Omental fat pad (tissue), 4 donors: ENCODE data around the gene RTRAF. TPM values are rescaled to one million over a fixed set of nuclear protein-coding genes. Genes with fewer than 3 reads are reported as not detected.

Source experiments
- ATAC-seq: fragments of 150-250 bp; one replicate; pipeline ENCODE4 v1.9.1; 2016; ENCODE audit warnings: mild to moderate bottlenecking, moderate library complexity; ENCODE audit not compliant: low FRiP score
- DNase-seq: peaks from one replicate; pipeline ENCODE4 v3.0.0-alpha.2; 2019; ENCODE audit warnings: low spot score
- total RNA-seq, 4 donors: library from RNA; depleted of rRNA; stranded (reverse); fragments of >200 nt; gene quantifications; one replicate each; pipeline ENCODE4 v1.1.0, GENCODE V29; 2016
- TF ChIP-seq, protein P1 (sequence below), 3 donors: fragments of 450-650 bp; IDR thresholded peaks; one replicate each; pipeline ENCODE4 v1.5.1; 2016 to 2017; ENCODE audit warnings: antibody characterized with exemption in 3 of 3, mild to moderate bottlenecking in 3 of 3, moderate library complexity in 2 of 3

Gene RTRAF
- total RNA-seq, 4 donors from 2014 or later = 63.8 to 84.6 (median 71.6) TPM

DNA sequence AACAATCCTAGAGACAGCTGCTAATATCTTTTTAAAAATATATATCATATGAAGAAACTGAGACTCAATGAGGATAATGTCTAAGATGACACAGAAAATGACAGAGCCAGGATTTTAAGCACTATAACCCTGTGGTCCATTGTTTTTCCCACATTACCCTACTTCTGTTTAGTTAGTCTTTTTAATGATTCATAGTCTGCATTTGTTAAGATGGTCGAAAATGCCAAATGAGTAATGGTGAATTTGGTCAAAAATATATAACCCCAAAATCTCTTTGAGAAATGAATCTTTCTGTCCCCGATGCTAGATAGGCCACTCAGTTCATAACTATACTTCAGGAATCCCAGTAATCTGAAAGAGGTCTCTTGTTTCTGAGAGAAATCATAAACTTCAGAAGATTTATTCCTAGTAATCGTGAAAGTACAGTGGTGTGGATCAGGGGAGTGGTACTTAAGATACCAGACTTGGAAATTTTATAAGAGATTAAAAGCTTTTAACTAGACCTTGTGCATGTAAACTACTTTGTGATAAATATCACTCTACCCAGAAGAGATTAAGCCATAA is 10.8 kb downstream of the RTRAF start:
- no peak for DNase-seq
- ATAC-seq = no peak
- TF ChIP-seq, protein P1, sequence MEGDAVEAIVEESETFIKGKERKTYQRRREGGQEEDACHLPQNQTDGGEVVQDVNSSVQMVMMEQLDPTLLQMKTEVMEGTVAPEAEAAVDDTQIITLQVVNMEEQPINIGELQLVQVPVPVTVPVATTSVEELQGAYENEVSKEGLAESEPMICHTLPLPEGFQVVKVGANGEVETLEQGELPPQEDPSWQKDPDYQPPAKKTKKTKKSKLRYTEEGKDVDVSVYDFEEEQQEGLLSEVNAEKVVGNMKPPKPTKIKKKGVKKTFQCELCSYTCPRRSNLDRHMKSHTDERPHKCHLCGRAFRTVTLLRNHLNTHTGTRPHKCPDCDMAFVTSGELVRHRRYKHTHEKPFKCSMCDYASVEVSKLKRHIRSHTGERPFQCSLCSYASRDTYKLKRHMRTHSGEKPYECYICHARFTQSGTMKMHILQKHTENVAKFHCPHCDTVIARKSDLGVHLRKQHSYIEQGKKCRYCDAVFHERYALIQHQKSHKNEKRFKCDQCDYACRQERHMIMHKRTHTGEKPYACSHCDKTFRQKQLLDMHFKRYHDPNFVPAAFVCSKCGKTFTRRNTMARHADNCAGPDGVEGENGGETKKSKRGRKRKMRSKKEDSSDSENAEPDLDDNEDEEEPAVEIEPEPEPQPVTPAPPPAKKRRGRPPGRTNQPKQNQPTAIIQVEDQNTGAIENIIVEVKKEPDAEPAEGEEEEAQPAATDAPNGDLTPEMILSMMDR (IDR thresholded peaks at IDR 0.05) = no peak

DNA sequence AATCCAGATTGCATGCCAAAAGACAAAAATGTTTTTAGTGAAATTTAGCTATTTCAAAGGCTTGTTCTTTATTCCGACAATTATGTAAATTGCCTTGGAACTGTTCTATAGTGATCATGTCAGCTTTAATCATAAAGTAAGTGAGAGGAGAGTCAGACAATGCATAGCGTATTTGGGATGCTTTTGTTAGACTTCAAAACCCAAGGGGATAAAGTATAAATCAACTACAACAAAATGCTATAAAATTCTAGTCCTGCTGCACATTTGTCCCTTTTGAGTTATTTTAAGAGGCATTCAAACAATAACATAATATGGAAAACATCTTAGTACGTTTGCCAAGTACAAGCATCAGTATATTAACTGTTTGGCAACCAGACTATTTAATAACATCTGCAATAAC is 11.3 kb downstream of the RTRAF start:
- DNase-seq (no peak), ATAC-seq (no peak)
- TF ChIP-seq, protein P1 (IDR thresholded peaks at IDR 0.05) = no peak

DNA sequence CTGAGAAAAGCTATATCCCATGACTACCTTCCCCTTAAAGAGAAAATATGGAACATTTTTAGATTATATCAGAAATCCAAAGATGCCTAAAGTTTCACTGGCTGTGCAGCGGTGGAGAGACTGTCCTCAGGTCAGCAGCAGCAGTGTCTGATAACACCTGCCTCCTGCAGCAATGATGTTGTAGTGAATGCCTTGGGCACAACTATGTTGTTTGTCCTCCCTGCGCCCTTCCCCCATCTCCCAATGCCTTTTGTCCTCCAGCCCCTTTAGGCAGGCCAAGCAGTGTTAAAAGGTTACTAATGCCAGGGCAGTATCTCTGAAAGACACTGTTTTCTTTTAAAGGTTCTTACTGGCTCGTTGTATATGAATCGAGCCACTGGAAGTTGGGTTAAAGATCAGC is 13.2 kb downstream of the RTRAF start:
- ATAC-seq (no peak), DNase-seq (no peak)
- TF ChIP-seq, protein P1 (IDR thresholded peaks at IDR 0.05) = no peak

DNA sequence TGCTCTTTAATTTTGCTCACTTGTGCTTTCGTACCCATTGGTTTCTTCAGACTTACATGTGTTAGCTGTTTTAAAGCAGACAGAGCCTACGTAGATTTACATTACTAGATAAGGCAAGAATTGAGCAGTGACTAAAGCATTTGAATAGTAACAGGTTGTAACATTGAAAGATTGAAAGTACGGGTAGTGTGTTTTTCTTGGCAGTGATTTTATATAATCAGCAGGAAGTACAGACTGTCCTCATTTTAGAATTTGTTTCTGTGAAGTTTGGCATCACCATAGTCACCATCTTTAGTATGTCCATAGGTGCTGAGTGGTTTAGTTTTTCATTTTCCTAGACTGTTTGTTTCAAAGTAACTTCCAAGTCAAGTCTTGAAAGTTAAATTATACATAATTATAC is 14.0 kb downstream of the RTRAF start:
- ATAC-seq (no peak), DNase-seq (no peak)
- TF ChIP-seq, protein P1 (IDR thresholded peaks at IDR 0.05) = no peak

DNA sequence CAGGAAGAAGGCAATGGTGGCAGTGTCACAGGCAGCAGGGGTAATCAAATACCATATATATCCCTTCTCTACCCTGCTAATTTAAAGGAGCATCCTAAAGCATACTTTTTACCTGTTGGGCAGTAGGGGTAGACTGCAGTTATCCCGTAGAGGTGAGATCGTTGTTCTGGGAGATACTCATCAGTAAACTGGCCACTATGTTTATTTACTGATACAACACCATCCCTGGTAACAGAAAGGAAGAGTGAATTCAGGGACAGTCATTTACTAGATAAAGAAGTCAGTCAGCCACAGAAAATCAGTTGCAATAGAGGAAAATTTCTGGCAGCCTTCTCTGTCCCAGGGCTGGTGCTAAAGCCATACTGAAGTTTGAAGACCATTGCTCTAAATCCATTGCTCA is 16.3 kb downstream of the RTRAF start:
- TF ChIP-seq, protein P1 (IDR thresholded peaks at IDR 0.05) = no peak
- ATAC-seq (no peak), DNase-seq (no peak)

DNA sequence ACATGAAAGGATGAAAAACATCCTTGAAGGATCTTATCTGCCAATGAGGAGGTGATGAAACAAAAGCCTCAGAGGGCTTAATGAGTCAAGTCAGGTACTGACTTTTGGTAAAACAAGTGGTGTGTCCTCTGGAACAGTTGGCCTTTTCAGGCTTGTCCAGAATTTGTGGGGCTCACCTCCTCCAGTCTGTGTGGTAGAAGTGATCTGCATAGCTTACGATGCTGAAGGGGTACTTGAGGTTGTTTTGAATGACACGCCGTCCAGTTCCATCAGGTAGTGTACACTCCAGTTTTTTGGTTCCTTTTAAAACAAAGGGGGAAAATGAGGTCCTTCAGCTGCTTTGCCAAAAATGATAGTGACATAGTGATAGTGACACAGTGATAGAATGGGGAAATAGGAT is 17.0 kb downstream of the RTRAF start:
- ATAC-seq (no peak), DNase-seq (no peak)
- TF ChIP-seq, protein P1 (IDR thresholded peaks at IDR 0.05) = no peak

DNA sequence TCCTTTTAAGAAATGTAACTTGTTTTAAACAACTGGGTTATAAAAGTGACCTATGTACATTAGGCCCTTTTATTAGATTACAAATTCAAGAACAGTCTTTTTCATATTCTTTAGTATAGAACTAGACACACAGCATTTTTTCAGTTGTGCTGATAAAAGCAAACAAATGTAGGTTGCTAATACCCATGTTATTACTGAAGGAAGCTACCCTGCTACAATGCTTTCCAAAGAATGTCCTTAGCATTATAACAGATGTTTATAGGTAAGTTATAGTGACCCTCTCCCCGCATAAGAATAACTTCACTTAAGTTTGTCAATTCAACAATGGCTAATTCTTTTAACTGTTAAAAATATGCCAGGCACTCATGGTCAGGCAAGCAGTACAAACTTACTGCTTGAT is 17.9 kb downstream of the RTRAF start:
- TF ChIP-seq, protein P1 (IDR thresholded peaks at IDR 0.05) = no peak
- ATAC-seq (no peak), DNase-seq (no peak)
